Epithelial cell of esophagus (primary cell): ENCODE measurements around the gene PACSIN2.
"Not testable (repeated sequence)": the region's sequence is repeated elsewhere in the genome, so short reads cannot be mapped to it uniquely, and the experiment has no call there.

ENCODE experiments used
- DNase-seq: peaks from one replicate; pipeline ENCODE4 v3.0.0; 2010; ENCODE audit warnings: low read depth
- H3K4me3 ChIP-seq: 2 replicates; pipeline ENCODE4 v1.5.1; 2011; ENCODE audit warnings: mild to moderate bottlenecking, low read length, control low read depth
- CTCF ChIP-seq: IDR thresholded peaks from 2 replicates; pipeline ENCODE4 v1.5.1; 2011; ENCODE audit warnings: low read depth, mild to moderate bottlenecking, low read length, control low read depth, inconsistent platforms; ENCODE audit not compliant: insufficient read depth; ENCODE audit errors: missing control alignments

The PACSIN2 gene

GRCh38 chr22:42938976-42939375 is 76.0 kb downstream of the PACSIN2 start:
- peak; percentile 81 for DNase-seq
- no peak for TF ChIP-seq CTCF
- H3K4me3 ChIP-seq, result no peak overlapping the region

- no peak for TF ChIP-seq CTCF
- H3K4me3 ChIP-seq, result no peak overlapping the region
- DNase-seq, result no peak
Measured at GRCh38 chr22:42938449-42938848, 76.5 kb downstream of the PACSIN2 start.

DNA sequence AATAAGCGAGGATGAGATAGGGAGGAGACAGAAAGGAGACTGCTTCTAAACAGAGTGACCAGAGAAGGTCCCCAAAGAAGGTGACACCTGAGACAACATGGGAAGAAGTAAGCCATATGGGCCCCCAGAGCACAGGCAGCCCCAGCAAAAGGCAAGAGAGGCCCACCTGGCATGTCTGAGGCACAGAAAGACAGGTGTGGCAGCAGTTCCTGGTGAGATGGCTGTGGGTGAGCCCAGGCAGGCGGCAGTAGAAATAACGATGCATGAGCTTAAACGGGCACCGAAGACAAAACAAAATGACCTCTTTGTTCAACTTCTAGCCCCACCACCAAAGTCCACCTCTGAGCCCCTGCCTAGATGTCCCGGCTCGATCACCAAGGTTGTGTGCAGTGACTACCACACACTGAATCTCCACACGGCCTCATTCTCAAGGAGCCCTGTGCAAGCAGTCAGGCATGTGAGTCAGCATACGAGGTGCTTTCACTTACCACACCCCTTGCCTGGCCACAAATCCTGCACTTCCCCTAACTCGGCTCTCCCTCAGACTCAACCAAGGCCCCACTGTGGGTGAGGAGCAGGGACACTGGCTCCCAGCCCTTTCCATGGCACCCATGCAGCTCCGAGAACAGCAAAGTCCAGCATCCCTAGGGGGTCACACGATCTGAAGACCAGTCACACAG is 77.6 kb downstream of the PACSIN2 start:
- no peak overlapping the region for H3K4me3 ChIP-seq
- peak; percentile 90 for DNase-seq
- no peak for TF ChIP-seq CTCF

GRCh38 chr22:42936680-42937079 is 78.3 kb downstream of the PACSIN2 start:
- not testable (repeated sequence) for DNase-seq, H3K4me3 ChIP-seq

- TF ChIP-seq CTCF, result no peak
- DNase-seq, result no peak
- H3K4me3 ChIP-seq, result no peak overlapping the region
Measured at GRCh38 chr22:42934338-42934737, 80.6 kb downstream of the PACSIN2 start.

DNA sequence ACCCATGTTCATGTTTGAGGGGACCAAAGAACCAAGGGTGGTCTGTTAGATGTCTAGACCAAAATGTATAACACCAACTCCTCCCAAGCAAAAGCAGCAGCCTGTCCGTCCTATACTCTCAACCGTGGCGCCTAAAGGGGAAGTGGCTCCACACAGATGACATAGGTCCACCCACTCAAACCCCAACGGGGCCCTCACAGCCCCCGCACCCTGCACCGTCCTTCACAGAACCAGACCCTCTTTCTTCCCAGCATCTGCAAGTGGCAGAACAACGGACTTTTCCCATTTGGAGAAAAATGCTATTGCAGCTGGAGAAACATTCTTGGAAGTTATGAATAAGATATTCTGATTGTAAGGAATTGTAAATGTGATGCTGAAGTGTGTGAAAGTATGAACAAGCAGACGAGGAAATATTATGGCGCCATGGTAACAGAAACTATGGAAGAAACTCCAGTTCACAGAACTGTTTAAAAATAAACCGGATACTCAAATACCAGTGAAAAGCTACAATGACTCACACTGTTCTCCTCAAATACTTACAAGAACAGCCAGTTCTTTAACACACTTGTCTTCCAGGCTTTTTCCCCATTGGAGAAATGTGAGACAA is 81.4 kb downstream of the PACSIN2 start:
- H3K4me3 ChIP-seq, result no peak overlapping the region
- no peak for TF ChIP-seq CTCF
- DNase-seq, result peak; percentile 76

DNA sequence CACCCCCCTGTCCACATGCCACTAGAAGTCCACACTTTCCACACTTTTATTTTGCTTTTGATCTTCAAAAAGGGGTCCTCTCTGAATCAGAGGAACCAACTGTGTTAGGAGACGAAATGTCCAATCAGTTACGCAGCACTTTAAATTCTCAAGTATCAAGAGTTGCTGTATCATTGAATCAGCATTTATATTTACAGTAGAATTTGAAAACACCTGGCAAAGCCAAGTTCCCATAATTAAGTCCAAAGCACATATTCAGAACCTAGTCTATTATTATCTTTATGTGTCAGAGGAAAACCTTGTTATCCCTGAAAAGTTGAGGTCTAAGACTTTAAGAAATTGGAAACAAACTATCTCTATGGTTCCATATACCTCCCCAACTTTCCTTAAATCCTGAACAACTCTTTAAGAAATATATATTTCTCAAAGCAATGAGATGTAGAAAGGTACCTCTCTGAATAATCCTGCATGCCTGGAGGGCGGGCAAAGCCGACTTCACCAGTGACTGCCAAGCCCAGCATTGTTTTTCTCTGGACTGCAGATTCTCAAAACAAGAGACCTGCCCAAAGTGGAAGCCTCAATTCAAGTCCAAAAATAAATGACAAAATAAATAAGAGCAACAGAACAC is 82.0 kb downstream of the PACSIN2 start:
- TF ChIP-seq CTCF, result no peak
- no peak overlapping the region for H3K4me3 ChIP-seq

More for the DNA sequence above, 82.0 kb downstream of the PACSIN2 start:
- peak; percentile 25 for DNase-seq
